Measurements from ENCODE around the gene RIIAD1. TPM values are rescaled to one million over a fixed set of nuclear protein-coding genes. Genes with fewer than 3 reads are reported as not detected.

RIIAD1 gene
- not detected in 2 replicates for total RNA-seq

DNA sequence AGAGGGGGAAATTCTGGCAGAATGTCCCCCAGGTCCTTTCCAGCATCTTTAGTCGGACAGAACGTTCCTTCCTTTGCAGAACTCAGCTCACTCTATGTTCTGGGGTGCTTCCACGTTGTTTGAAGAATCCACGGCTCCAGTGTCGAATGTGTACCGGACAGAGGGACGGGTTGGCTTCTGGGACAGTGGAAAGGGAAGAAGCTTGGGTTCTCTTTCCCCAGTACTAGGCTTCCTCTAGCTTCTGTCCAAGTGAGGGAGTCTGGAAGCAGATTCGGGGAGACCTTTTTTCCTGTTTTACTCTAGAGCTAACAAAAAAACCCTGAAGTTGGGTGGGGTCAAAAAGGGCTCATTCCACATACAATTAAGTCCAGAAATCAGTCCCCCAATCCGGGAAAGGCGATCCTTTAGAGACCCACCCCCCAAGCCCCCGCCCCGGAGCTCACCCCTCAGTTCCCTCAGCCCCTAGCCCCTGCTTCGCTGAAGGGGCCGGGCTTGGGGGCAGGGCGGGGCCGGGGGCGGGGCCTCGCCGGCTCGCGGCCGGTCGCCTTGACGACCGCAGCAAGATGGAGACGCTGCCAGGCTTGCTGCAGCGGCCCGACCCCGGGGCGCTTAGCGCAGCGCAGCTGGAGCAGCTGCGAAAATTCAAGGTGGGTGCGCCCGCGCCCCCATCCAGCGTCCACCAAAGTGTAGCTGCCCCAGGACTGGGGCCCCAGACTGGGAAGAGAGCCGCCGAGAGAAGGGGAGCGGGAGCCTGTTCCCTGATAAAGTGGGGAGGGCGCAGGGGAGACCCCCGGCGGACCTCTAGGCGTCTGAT, at the start of gene RIIAD1:
RIIAD1 (plus strand) TSS at position 549 of the 814 bp plus-strand sequence; CDS start at position 564, 15 bp downstream.

DNA sequence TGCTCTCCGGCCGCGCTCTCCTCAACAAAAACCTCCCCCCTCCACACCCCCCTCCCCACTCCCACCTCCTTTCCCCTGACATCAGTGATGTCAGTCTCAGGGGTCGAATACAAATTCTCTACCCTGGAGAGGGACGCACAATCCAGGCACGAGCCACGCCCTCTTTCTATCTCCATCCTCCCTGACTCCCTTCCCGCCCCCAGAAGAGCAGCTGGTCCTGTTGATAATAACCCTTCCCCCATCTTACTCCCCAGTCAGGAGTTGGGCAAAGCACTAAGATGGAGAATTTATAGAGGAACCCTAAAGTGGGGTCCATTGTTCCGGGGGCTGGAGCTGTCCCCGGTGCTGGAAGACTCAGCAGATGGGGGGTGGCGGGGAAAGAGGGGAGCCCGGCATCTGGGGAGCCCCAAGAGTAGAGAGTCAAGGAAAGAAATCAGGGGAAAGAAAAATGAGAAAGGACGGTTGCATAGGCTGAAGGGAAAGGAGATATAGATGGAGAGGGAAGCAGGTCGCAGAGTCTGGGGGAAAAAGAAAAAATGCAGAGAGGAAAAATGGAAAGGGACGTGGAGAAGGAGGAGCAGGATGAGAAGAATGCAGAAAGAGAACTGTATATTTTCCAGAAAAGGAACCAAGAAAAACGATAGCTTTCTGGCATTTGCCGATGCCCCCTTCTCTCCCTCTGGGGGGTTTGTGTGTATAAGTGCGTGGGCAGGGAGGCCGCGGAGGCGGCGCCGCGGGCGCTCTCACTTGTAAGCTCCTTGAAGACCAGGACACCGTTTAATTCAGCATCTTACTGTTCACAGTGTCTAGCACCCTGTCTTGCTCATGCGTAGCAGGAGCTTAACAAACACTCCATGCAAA, 4.3 kb upstream of the RIIAD1 start, which contains the start of gene CELF3:
CELF3 (minus strand) TSS at position 33 of the 861 bp plus-strand sequence. CDS start 783 bp downstream, outside the sequence.

GRCh38 chr1:151762941-151763921, 41.9 kb downstream of the RIIAD1 start, which contains the start of gene MRPL9:
Gene MRPL9, minus strand, starts transcription at chr1:151763496. Its CDS starts 17 bp downstream, at chr1:151763479.

Other genes starting within 250 kb of the RIIAD1 start
- under 0.01 TPM in 2 replicates for gene CGN, start 210.1 kb upstream of the RIIAD1 start, total RNA-seq
- 6.1 and 9.8 TPM in 2 replicates for gene TUFT1, start 181.2 kb upstream of the RIIAD1 start, total RNA-seq
- gene SNX27, start 109.5 kb upstream of the RIIAD1 start, total RNA-seq: 23.3 and 27.1 TPM in 2 replicates
- gene CELF3, start 4.7 kb upstream of the RIIAD1 start, total RNA-seq: not detected in 2 replicates
- gene MRPL9, start 42.0 kb downstream of the RIIAD1 start, total RNA-seq: 77.9 and 102 TPM in 2 replicates
- 1.00 and 1.2 TPM in 2 replicates for gene TDRKH, start 69.0 kb downstream of the RIIAD1 start, total RNA-seq
- gene LINGO4, start 83.9 kb downstream of the RIIAD1 start, total RNA-seq: not detected in 2 replicates
- gene RORC, start 110.3 kb downstream of the RIIAD1 start, total RNA-seq: under 0.01 TPM in 1 of 2 replicates, not detected in the other
- gene C2CD4D, start 118.3 kb downstream of the RIIAD1 start, total RNA-seq: not detected in 2 replicates
- gene THEM5, start 132.2 kb downstream of the RIIAD1 start, total RNA-seq: not detected in 2 replicates
- 7.6 and 8.7 TPM in 2 replicates for gene THEM4, start 188.0 kb downstream of the RIIAD1 start, total RNA-seq